Transverse colon (tissue), 4 donors: ENCODE measurements around the gene PHF20.

ENCODE experiments used
- EP300 ChIP-seq: sonication (generic); formaldehyde crosslinking; IDR thresholded peaks from one replicate; pipeline ENCODE4 v1.6.1; 2017; ENCODE audit warnings: antibody characterized with exemption, low read depth
- POLR2A ChIP-seq: fragments of 450-650 bp; IDR thresholded peaks from one replicate; pipeline ENCODE4 v1.6.1; 2016; ENCODE audit warnings: antibody characterized with exemption, mild to moderate bottlenecking, moderate library complexity
- POLR2AphosphoS5 ChIP-seq, 3 donors: sonication (generic); formaldehyde crosslinking; IDR thresholded peaks; one replicate each; pipeline ENCODE4 v1.6.1; 2016; ENCODE audit warnings: antibody characterized with exemption in 3 of 3
- TF ChIP-seq, protein P1 (sequence below), 5 experiments: fragments of 200-600 bp in 3 of 5; fragments of 450-650 bp in 2 of 5; sonication (generic) in 3 of 5; IDR thresholded peaks; 1 replicate in 2 of 5; 2 replicates in 3 of 5; pipeline ENCODE4 v1.5.1; 2016 to 2017; ENCODE audit warnings: antibody characterized with exemption in 5 of 5, inconsistent platforms in 3 of 5, mild to moderate bottlenecking in 2 of 5, moderate library complexity in 1 of 5

GRCh38 chr20:35988910-35989463 lies 217.2 kb downstream of the PHF20 start:
- TF ChIP-seq, protein P1, sequence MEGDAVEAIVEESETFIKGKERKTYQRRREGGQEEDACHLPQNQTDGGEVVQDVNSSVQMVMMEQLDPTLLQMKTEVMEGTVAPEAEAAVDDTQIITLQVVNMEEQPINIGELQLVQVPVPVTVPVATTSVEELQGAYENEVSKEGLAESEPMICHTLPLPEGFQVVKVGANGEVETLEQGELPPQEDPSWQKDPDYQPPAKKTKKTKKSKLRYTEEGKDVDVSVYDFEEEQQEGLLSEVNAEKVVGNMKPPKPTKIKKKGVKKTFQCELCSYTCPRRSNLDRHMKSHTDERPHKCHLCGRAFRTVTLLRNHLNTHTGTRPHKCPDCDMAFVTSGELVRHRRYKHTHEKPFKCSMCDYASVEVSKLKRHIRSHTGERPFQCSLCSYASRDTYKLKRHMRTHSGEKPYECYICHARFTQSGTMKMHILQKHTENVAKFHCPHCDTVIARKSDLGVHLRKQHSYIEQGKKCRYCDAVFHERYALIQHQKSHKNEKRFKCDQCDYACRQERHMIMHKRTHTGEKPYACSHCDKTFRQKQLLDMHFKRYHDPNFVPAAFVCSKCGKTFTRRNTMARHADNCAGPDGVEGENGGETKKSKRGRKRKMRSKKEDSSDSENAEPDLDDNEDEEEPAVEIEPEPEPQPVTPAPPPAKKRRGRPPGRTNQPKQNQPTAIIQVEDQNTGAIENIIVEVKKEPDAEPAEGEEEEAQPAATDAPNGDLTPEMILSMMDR (IDR thresholded peaks at IDR 0.05): no peak
- TF ChIP-seq EP300: no peak
- no peak for TF ChIP-seq POLR2A
- no peak for TF ChIP-seq POLR2AphosphoS5 (IDR thresholded peaks at IDR 0.05)
